Neural crest cell (in vitro differentiated cells): ENCODE results near the gene FGF2. TPM values are rescaled to one million over a fixed set of nuclear protein-coding genes. Genes with fewer than 3 reads are reported as not detected.

Experiments
- DNase-seq: peaks from one replicate; pipeline ENCODE4 v3.0.0; 2021; ENCODE audit warnings: low read depth, mixed read lengths, low spot score
- H3K27ac Mint-ChIP-seq: one replicate; pipeline ENCODE4 v1.8.0; 2021; ENCODE audit warnings: mild to moderate bottlenecking, mixed read lengths; ENCODE audit not compliant: unreplicated experiment
- H3K27me3 Mint-ChIP-seq: 2 replicates; pipeline ENCODE4 v1.8.0; 2021; ENCODE audit warnings: low read depth, mild to moderate bottlenecking, mixed read lengths
- H3K36me3 Mint-ChIP-seq: 2 replicates; pipeline ENCODE4 v1.8.0; 2021; ENCODE audit warnings: low read depth, mild to moderate bottlenecking, mixed read lengths
- H3K4me1 Mint-ChIP-seq: 2 replicates; pipeline ENCODE4 v1.8.0; 2021; ENCODE audit warnings: mixed read lengths
- H3K4me3 Mint-ChIP-seq: one replicate; pipeline ENCODE4 v1.8.0; 2021; ENCODE audit warnings: mild to moderate bottlenecking, mixed read lengths
- H3K9me3 Mint-ChIP-seq: 2 replicates; pipeline ENCODE4 v1.8.0; 2021; ENCODE audit warnings: mixed read lengths
- long read RNA-seq: library from polyadenylated mRNA; unstranded; transcript quantifications from one replicate; pipeline ENCODE4 v2.0.0, GENCODE V29; 2020
- total RNA-seq: library from RNA; stranded (reverse); gene quantifications from 2 replicates; pipeline ENCODE4 v1.2.1, GENCODE V29; 2021
- TF ChIP-seq, protein P1 (sequence below): fragments of 200-600 bp; sonication (generic); conservative IDR thresholded peaks from 2 replicates; pipeline ENCODE4 v1.5.0; 2021; ENCODE audit warnings: antibody characterized with exemption, mild to moderate bottlenecking

FGF2 gene
- total RNA-seq: 14.6 and 14.8 TPM in 2 replicates
- long read RNA-seq, partial matches to known transcripts: 0 of 3 reads
- long read RNA-seq, other reads (novel, unspliced or antisense): 3 of 3 reads

GRCh38 chr4:122826553-122827257 is at the start of gene FGF2:
FGF2 (plus strand) TSS chr4:122826831; CDS start chr4:122827175, 344 bp downstream.
- Mint-ChIP-seq H3K4me3 (peak within 1 kb of the TSS; percentile 89), H3K4me1 (peaks cover 24% of the 10 kb centered on the region), H3K9me3 (no peaks in the 10 kb centered on the region), H3K27me3 (peaks cover 9% of the 10 kb centered on the region), H3K27ac (peak within 1 kb of the TSS; percentile 79), H3K36me3 (no peaks in the 10 kb centered on the region)
- TF ChIP-seq, protein P1, sequence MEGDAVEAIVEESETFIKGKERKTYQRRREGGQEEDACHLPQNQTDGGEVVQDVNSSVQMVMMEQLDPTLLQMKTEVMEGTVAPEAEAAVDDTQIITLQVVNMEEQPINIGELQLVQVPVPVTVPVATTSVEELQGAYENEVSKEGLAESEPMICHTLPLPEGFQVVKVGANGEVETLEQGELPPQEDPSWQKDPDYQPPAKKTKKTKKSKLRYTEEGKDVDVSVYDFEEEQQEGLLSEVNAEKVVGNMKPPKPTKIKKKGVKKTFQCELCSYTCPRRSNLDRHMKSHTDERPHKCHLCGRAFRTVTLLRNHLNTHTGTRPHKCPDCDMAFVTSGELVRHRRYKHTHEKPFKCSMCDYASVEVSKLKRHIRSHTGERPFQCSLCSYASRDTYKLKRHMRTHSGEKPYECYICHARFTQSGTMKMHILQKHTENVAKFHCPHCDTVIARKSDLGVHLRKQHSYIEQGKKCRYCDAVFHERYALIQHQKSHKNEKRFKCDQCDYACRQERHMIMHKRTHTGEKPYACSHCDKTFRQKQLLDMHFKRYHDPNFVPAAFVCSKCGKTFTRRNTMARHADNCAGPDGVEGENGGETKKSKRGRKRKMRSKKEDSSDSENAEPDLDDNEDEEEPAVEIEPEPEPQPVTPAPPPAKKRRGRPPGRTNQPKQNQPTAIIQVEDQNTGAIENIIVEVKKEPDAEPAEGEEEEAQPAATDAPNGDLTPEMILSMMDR: no peak
- peak; percentile 59 for DNase-seq

DNA sequence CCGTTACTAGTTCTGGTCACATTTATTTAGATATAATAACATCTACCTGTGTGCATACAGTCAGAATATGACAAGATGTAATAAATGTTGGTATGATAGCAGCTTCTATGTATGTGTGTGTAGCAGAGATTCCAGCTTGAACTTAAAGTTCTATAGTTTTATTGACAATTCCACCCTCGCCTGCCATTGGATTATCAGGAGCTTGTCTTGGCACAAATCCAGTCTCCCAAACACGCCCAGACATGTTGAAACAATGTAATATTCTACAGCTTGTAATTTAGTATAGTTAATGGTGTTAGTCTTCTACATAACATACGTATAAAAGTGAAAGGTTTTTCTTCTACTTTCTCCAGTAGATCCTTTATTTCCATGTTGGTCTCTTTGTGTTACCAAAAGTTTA is 49.7 kb upstream of the FGF2 start:
- Mint-ChIP-seq H3K27me3 (no peaks in the 10 kb centered on the region), H3K36me3 (no peaks in the 10 kb centered on the region), H3K9me3 (no peaks in the 10 kb centered on the region), H3K27ac (no peak overlapping the region), H3K4me3 (no peak overlapping the region), H3K4me1 (no peaks in the 10 kb centered on the region)
- no peak for DNase-seq
- TF ChIP-seq, protein P1: no peak

GRCh38 chr4:122777846-122778673 is 48.6 kb upstream of the FGF2 start:
- no peaks in the 10 kb centered on the region for H3K9me3 Mint-ChIP-seq
- H3K27me3 Mint-ChIP-seq: no peaks in the 10 kb centered on the region
- no peak overlapping the region for H3K4me3 Mint-ChIP-seq
- TF ChIP-seq, protein P1: no peak
- H3K4me1 Mint-ChIP-seq: no peaks in the 10 kb centered on the region
- H3K36me3 Mint-ChIP-seq: no peaks in the 10 kb centered on the region
- H3K27ac Mint-ChIP-seq: no peak overlapping the region
- DNase-seq: no peak

DNA sequence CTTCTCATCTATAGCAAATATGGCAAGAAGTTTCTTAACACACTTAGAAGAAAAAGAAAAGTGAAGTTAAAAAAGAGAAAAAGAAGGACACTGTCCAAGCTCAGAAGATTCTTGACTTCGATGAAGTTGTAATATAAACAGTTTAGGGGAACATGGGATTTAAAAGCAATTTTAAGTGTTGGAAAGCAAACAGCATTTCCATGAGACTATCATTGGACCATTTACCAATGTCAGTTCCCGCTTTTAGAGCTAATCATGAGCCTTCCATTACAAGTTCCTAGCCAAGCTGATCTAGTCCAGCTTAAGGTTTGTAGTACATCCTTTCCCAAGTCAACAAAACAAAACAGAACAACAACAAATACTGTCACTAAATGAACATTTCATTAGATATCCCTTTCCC is 45.1 kb upstream of the FGF2 start:
- H3K4me1 Mint-ChIP-seq: peaks cover 12% of the 10 kb centered on the region
- H3K36me3 Mint-ChIP-seq: peaks cover 2% of the 10 kb centered on the region
- DNase-seq: no peak
- H3K27me3 Mint-ChIP-seq: no peaks in the 10 kb centered on the region
- peaks cover 3% of the 10 kb centered on the region for H3K9me3 Mint-ChIP-seq
- TF ChIP-seq, protein P1: no peak
- H3K27ac Mint-ChIP-seq: no peak overlapping the region
- no peak overlapping the region for H3K4me3 Mint-ChIP-seq

GRCh38 chr4:122783301-122784215 is 43.1 kb upstream of the FGF2 start:
- TF ChIP-seq, protein P1: no peak
- Mint-ChIP-seq H3K4me3 (no peak overlapping the region), H3K36me3 (peaks cover 3% of the 10 kb centered on the region), H3K27ac (no peak overlapping the region), H3K4me1 (peaks cover 12% of the 10 kb centered on the region), H3K9me3 (peaks cover 3% of the 10 kb centered on the region), H3K27me3 (no peaks in the 10 kb centered on the region)
- DNase-seq: no peak
